ENCODE data around the gene TMEM45A.

The TMEM45A gene

DNA sequence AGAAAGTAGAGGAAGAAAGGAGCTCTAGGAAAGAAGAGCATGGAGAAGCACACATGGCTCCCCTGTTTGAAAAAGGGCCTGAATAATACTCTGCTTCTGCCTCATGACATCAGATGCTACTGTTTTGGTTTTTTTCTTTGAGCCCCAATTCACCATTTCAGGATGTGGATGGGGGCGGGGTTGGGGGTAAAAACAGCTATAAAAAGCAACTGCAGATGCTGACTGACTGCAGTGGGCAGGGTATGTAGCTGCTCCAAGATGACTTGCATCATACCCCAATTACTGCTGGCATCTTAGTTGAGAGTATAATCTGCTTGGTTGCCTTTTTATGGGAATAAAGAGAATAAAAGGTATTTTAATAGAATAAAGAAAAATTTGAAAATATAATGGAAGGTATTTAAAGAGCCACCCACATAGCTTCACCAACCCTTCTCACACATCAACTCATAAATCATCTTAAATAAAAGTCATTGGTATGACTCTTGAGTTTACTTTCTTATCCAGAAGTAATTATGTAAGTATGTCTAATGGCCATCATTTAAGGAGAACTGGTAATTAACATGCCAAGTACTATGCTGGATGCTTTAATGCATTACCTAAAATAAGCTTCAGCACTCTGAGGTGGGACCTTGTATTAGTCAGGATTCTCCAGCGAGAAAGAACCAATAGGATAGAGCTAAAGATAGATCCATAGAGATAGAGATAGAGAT is 36.4 kb upstream of the TMEM45A start:
- Histone ChIP-seq H3K27me3 (replicated peaks) (no peaks in the 10 kb centered on the region), H3K4me3 (ENCODE audit: low read depth, low read length) (no peak overlapping the region), H3K36me3 (replicated peaks) (no peaks in the 10 kb centered on the region), H3K27ac (no peak overlapping the region)
- DNase-seq: no peak
- in situ Hi-C loops (cut with HindIII; ENCODE audit: low pct_ligation_motif_present, low sequenced_read_pairs): no loop called here
- TF ChIP-seq, protein P1, sequence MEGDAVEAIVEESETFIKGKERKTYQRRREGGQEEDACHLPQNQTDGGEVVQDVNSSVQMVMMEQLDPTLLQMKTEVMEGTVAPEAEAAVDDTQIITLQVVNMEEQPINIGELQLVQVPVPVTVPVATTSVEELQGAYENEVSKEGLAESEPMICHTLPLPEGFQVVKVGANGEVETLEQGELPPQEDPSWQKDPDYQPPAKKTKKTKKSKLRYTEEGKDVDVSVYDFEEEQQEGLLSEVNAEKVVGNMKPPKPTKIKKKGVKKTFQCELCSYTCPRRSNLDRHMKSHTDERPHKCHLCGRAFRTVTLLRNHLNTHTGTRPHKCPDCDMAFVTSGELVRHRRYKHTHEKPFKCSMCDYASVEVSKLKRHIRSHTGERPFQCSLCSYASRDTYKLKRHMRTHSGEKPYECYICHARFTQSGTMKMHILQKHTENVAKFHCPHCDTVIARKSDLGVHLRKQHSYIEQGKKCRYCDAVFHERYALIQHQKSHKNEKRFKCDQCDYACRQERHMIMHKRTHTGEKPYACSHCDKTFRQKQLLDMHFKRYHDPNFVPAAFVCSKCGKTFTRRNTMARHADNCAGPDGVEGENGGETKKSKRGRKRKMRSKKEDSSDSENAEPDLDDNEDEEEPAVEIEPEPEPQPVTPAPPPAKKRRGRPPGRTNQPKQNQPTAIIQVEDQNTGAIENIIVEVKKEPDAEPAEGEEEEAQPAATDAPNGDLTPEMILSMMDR (IDR thresholded peaks at IDR 0.05; ENCODE audit: low read depth, low read length, missing control alignments): no peak

DNA sequence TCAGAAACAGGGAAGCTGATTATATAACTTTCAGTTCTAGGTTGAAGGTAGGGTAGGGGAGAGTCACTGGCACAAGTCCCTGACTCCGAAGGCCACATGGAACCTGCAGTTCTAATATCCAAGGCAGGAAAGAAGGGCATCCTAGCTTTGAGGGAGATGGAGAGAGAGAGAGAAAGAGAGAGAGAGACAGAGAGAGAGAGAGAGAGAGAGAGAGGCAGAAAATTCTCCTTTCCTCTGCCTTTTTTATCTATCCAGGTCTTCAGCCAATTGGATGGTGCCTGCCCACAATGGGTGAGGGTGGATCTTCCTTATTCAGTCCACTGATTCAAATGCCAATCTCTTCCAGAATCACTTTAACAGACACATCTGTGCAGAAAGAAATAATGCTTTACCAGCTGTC is 35.7 kb upstream of the TMEM45A start:
- in situ Hi-C loops (cut with HindIII; ENCODE audit: low pct_ligation_motif_present, low sequenced_read_pairs): no loop called here
- DNase-seq: no peak
- no peak overlapping the region for H3K27ac ChIP-seq
- H3K27me3 ChIP-seq (replicated peaks): no peaks in the 10 kb centered on the region
- no peak overlapping the region for H3K4me3 ChIP-seq (ENCODE audit: low read depth, low read length)
- H3K36me3 ChIP-seq (replicated peaks): no peaks in the 10 kb centered on the region
- TF ChIP-seq, protein P1 (IDR thresholded peaks at IDR 0.05; ENCODE audit: low read depth, low read length, missing control alignments): no peak

DNA sequence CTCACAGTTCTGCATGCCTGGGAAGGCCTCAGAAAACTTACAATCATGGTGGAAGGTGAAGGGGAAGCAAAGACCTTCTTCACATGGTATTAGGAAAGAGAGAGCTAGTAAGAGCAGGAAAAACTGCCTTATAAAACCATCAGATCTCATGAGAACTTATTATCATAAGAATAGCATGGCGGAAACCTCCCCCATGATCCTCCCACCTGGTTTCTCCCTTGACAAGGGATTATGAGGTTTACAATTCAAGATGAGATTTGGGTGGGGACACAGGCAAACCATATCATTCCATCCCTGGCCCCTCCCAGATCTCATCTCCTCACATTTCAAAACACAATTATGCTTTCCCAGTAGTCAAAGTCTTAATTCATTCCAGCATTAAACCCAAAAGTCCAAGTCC is 34.6 kb upstream of the TMEM45A start:
- TF ChIP-seq, protein P1 (IDR thresholded peaks at IDR 0.05; ENCODE audit: low read depth, low read length, missing control alignments): no peak
- in situ Hi-C loops (cut with HindIII; ENCODE audit: low pct_ligation_motif_present, low sequenced_read_pairs): no loop called here
- DNase-seq: no peak
- Histone ChIP-seq H3K27ac (no peak overlapping the region), H3K4me3 (ENCODE audit: low read depth, low read length) (no peak overlapping the region), H3K36me3 (replicated peaks) (no peaks in the 10 kb centered on the region), H3K27me3 (replicated peaks) (no peaks in the 10 kb centered on the region)

DNA sequence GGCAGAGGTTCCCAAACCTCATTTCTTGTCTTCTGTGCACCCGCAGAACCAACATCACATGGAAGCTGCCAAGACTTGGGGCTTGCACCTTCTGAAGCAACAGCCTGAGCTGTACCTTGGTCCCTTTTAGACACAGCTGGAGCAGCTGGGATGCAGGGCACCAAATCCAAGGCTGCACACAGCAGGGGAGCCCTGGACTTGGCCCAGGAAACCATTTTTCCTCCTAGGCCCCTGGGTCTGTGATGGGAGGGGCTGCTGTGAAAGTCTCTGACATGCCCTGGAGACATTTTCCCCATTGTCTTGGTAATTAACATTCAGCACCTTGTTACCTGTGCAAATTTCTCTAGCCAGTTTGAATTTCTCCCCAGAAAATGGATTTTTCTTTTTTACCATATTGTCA is 33.6 kb upstream of the TMEM45A start:
- TF ChIP-seq, protein P1 (IDR thresholded peaks at IDR 0.05; ENCODE audit: low read depth, low read length, missing control alignments): no peak
- DNase-seq: no peak
- no peaks in the 10 kb centered on the region for H3K36me3 ChIP-seq (replicated peaks)
- no peaks in the 10 kb centered on the region for H3K27me3 ChIP-seq (replicated peaks)
- H3K4me3 ChIP-seq (ENCODE audit: low read depth, low read length): no peak overlapping the region
- in situ Hi-C loops (cut with HindIII; ENCODE audit: low pct_ligation_motif_present, low sequenced_read_pairs): no loop called here
- H3K27ac ChIP-seq: no peak overlapping the region

DNA sequence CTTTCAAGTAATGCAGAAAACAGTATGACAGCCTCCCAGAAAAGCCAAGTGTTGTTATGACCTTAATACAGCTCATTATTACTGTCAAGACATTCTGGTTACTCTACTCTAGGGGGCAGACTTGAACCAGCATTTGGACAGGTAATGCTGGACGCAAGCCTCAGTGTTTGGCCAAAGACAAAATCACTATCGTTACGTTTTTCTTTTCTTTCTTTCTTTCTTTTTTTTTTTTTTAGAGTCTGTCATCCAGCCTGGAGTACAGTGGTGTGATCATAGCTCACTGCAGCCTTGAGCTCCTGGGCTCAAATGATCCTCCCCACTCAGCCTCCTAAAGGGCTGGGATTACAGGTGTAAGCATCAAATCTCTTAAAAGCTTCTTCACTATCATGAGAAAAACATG is 29.4 kb upstream of the TMEM45A start:
- H3K27me3 ChIP-seq (replicated peaks): no peaks in the 10 kb centered on the region
- in situ Hi-C loops (cut with HindIII; ENCODE audit: low pct_ligation_motif_present, low sequenced_read_pairs): no loop called here
- H3K4me3 ChIP-seq (ENCODE audit: low read depth, low read length): no peak overlapping the region
- peak; percentile 57 for DNase-seq
- H3K36me3 ChIP-seq (replicated peaks): no peaks in the 10 kb centered on the region
- TF ChIP-seq, protein P1 (IDR thresholded peaks at IDR 0.05; ENCODE audit: low read depth, low read length, missing control alignments): peak; percentile 77
- no peak overlapping the region for H3K27ac ChIP-seq

DNA sequence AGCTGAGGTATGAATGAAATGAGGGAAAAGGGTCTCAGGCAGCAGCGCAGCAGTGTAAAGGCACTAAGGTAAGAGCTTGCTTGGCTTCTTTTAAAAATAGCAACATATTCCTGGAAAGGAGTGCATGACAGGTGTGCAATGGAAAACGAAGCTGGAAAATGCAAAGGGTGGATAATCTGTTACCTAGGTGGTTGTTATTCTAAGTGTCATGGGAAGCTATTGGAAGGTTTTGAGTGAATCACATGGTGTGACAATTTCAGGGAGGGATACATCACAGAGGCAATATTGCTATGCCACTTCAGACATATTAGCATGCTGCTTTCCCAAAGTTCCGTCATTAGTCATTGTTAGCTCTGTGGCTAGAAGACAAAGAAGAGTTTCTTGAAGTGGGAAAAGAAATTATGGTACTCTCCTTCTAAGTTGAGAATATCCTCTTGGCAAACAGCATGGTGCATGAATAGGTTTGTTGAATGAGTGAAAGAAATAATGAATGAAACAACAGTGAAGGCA is 28.7 kb upstream of the TMEM45A start:
- no peaks in the 10 kb centered on the region for H3K27me3 ChIP-seq (replicated peaks)
- in situ Hi-C loops (cut with HindIII; ENCODE audit: low pct_ligation_motif_present, low sequenced_read_pairs): no loop called here
- no peaks in the 10 kb centered on the region for H3K36me3 ChIP-seq (replicated peaks)
- no peak overlapping the region for H3K27ac ChIP-seq
- TF ChIP-seq, protein P1 (IDR thresholded peaks at IDR 0.05; ENCODE audit: low read depth, low read length, missing control alignments): no peak
- DNase-seq: no peak
- H3K4me3 ChIP-seq (ENCODE audit: low read depth, low read length): no peak overlapping the region

Data from brain microvascular endothelial cell (primary cell).